Lower leg skin (tissue), 4 donors: Measurements from ENCODE around the gene ADAT3. TPM values are rescaled to one million over a fixed set of nuclear protein-coding genes. Genes with fewer than 3 reads are reported as not detected.

Source experiments
- DNase-seq, 2 donors: peaks; one replicate each; pipeline ENCODE4 v3.0.0-alpha.2; 2019; ENCODE audit warnings: low spot score in 2 of 2
- H3K4me3 ChIP-seq: fragments of 200-600 bp; sonication (generic); 2 replicates; pipeline ENCODE4 v1.5.1; 2017; ENCODE audit warnings: mild to moderate bottlenecking, low read depth; ENCODE audit not compliant: poor library complexity, severe bottlenecking
- POLR2A ChIP-seq, 2 donors: fragments of 450-650 bp; IDR thresholded peaks; one replicate each; pipeline ENCODE4 v1.6.1; 2016 to 2017; ENCODE audit warnings: antibody characterized with exemption in 2 of 2, mild to moderate bottlenecking in 1 of 2, moderate library complexity in 1 of 2
- WGBS, 2 donors: methylation state at CpG; one replicate each; pipeline ENCODE4 v1.1.5; 2018; 5-methylcytosine and 5-hydroxymethylcytosine counted together
- intact Hi-C: fragments of 100-400 bp; cut with DNase I; formaldehyde crosslinking; loops from one replicate; pipeline ENCODE4 v1.15.0; 2023; ENCODE audit warnings: low total_unique reads
- total RNA-seq, 4 donors: library from RNA; depleted of rRNA; stranded (reverse); fragments of >200 nt; gene quantifications; one replicate each; pipeline ENCODE4 v1.1.0, GENCODE V29; 2016
- TF ChIP-seq, protein P1 (sequence below), 3 donors: fragments of 450-650 bp; IDR thresholded peaks; one replicate each; pipeline ENCODE4 v1.5.1; 2016; ENCODE audit warnings: antibody characterized with exemption in 3 of 3, mild to moderate bottlenecking in 3 of 3, moderate library complexity in 2 of 3

The ADAT3 gene
- total RNA-seq, 4 donors from 2014 or later, result 20.1 to 27.3 (median 25.7) TPM

DNA sequence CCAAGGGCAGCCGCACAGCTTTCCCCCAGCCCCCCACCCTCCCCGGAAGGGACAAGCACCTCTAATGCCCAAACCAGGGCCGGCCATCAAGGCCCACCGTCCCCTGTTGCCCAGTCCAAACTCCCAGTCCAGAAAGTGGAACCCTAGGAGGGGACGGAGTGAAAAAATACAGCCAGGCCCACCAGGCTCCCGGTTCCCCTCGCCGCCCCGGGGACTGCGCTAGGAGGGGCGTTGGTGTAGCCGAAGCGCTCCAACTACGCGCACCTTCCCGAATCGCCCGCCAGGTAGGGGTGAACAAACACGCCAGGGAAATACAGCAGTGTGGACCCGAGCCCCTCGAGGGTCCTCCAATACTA is 43.2 kb upstream of the ADAT3 start:
- TF ChIP-seq, protein P1, sequence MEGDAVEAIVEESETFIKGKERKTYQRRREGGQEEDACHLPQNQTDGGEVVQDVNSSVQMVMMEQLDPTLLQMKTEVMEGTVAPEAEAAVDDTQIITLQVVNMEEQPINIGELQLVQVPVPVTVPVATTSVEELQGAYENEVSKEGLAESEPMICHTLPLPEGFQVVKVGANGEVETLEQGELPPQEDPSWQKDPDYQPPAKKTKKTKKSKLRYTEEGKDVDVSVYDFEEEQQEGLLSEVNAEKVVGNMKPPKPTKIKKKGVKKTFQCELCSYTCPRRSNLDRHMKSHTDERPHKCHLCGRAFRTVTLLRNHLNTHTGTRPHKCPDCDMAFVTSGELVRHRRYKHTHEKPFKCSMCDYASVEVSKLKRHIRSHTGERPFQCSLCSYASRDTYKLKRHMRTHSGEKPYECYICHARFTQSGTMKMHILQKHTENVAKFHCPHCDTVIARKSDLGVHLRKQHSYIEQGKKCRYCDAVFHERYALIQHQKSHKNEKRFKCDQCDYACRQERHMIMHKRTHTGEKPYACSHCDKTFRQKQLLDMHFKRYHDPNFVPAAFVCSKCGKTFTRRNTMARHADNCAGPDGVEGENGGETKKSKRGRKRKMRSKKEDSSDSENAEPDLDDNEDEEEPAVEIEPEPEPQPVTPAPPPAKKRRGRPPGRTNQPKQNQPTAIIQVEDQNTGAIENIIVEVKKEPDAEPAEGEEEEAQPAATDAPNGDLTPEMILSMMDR (IDR thresholded peaks at IDR 0.05), result no peak
- no peak for TF ChIP-seq POLR2A (IDR thresholded peaks at IDR 0.05)
- no peak for DNase-seq
- intact Hi-C loops, result no loop called here
- peak overlapping the region; percentile 80 for H3K4me3 ChIP-seq
- 3 to 10% methylated on average over 16 to 18 of the region's 21 CpGs for whole genome bisulfite sequencing, 2 donors

DNA sequence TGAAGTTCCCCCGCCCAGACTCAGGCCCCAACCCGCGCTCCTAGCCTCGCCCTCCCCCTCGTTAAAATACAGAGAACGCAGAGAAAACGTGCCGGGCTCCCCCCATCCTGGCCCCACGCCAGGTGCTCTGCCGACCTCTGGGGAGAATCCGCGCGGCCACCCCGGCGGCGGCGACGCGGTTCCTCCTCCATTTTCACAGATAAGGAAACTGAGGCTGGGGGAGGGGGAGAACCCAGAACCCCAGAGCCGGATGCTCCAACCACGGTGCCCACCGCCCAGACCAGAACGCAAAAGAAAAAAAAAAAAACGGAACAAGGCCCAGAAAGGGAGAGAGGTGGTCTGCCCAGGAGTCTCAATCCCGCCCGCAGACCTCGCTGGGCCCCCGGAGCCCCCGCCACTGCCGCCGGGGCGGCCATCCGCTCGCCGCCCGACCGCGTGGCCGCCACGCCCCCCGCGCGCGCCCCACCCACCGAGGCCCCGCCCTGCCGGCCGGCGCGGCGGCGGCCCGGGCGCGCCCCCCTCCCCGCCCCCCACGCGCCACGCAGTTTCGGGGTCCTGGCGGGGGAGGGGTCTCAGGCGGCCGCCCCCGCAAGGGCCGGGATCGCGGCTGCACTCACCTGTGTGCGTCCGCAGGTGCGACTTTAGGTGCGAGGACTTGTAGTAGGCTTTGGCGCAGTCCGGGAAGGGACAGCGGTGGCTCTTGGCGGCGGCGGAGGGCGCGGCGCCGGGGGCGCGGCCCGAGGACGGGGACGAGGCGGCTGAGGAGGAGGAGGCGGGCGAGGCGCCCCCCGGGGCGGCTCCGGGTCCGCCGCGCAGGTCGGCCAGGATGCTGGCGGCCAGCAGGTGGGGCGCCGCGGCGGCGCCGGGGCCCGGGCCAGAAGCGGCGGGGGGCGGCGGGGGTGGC is 42.5 kb upstream of the ADAT3 start:
- H3K4me3 ChIP-seq, result peak overlapping the region; percentile 80
- DNase-seq, result peak in 1 of 2 donors; percentile 87
- intact Hi-C loops, result no loop called here
- WGBS, 2 donors, result 0 to 1% methylated on average over 42 to 72 of the region's 109 CpGs
- TF ChIP-seq, protein P1 (IDR thresholded peaks at IDR 0.05), result no peak
- no peak for TF ChIP-seq POLR2A (IDR thresholded peaks at IDR 0.05)

DNA sequence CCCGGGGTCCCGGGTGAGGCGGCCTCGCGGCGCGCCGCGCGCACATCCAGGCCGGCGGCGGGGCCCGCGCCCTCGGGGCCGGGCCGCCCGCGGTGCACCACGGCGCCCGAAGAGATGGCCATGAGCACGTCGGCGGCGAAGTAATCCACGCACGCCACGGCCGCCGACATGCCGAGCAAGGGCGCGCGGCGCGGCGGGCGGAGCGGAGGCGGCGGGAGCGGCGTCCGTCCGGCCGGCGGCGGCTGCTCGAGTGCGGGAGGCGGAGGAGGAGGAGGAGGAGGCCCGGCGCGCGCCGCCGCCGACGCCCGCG is 41.9 kb upstream of the ADAT3 start, which contains the start of gene KLF16:
KLF16 (minus strand) TSS at position 252 of the 310 bp plus-strand sequence; CDS start at position 170, 82 bp downstream.
- peak within 1 kb of the TSS; percentile 80 for H3K4me3 ChIP-seq
- WGBS, 2 donors, result no CpG with 5 or more reads among the region's 63 CpGs
- intact Hi-C loops, result no loop called here
- no peak for TF ChIP-seq POLR2A (IDR thresholded peaks at IDR 0.05)
- TF ChIP-seq, protein P1 (IDR thresholded peaks at IDR 0.05), result no peak
- DNase-seq, result no peak

DNA sequence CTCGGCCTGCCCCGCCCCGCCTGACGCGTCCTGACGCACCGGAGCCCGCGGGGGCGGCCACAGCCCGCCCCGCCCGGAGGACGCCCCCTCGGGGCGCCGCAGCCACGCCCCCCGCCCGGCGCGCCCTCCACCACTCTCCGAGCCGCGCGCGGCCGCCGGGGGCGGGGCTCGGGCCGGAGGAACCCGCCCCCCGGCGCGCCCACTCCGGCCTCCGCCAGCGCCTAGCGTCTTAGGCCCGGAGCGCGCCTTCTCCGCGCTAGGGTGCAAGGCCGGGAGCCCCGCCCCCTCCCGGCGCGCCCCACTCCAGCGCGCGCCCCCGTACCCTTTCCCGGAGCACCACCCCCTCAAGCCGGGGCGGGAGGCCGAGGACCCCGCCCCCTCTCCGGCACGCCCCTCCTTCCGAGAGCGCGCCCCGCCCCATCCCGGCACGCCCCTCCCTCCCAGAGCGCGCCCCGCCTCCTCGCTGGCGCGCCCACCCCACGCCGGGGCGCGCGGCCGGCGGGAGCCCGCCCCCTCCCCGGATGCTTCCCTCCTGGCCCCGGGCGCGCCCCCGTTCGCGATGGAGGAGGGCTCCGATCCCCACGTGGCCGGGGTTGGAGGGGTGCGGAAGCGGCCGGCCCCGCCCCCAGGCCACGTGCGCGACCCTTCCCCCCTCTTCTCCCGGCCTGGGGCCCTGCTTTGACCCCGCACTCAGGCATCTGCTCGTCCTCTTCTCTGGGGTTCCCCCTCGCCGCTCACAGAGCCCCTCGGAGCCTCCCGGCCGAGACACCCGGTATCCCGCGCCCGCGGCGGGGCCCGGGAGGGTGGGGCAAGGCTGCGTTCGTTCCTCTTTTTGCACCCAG is 41.3 kb upstream of the ADAT3 start:
- H3K4me3 ChIP-seq, result peak overlapping the region; percentile 46
- WGBS, 2 donors, result 0 to 1% methylated on average over 8 to 42 of the region's 115 CpGs
- TF ChIP-seq, protein P1 (IDR thresholded peaks at IDR 0.05), result no peak
- TF ChIP-seq POLR2A (IDR thresholded peaks at IDR 0.05), result no peak
- intact Hi-C loops, result no loop called here
- DNase-seq, result peak; percentile 84 to 97

DNA sequence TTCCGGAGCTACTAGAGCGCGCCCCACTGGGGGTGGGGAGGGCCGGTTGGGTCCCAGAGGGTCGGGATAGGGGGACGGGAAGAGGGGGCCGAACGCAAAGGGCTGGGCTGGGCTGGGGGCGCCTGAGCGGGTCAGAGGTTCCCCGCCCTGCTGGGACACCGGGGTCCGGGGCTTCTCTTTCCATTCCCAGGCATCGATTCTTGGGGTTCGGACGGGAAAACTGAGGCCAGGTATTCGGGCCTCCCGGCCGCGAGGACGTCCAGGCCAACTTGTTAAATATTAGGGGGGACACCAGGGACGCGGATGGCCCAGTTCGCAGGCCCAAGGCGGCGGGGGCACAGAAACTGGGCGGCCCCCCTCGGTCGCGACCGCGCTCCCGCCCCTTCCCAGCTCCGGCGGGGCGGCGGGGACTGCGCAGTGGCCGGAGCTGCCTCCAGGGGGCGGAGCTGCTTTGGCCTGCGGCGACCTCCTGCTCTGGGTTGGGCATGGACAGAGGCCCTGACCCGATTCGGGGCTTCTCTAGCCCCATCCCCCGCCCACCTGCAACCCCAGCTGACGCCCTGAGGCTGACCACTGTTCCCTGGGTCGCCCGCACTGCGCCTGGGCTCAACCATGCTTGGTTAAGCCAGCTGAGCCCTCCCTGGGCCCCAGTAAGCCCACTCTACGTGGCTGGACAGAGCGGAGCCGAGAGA is 40.6 kb upstream of the ADAT3 start:
- DNase-seq, result peak in 1 of 2 donors; percentile 95
- H3K4me3 ChIP-seq, result peak overlapping the region; percentile 46
- intact Hi-C loops, result no loop called here
- whole genome bisulfite sequencing, 2 donors, result 3 to 4% methylated on average over 26 to 51 of the region's 52 CpGs
- TF ChIP-seq, protein P1 (IDR thresholded peaks at IDR 0.05), result peak in 1 of 3 donors; percentile 30
- no peak for TF ChIP-seq POLR2A (IDR thresholded peaks at IDR 0.05)
